ENCODE measurements around the gene ACVR1.
A peak's percentile ranks its signal among the peaks of the same experiment; 100 is the strongest.
"Not testable (repeated sequence)": the region's sequence is repeated elsewhere in the genome, so short reads cannot be mapped to it uniquely, and the experiment has no call there.

ACVR1 gene

GRCh38 chr2:157748371-157749142, 127.6 kb downstream of the ACVR1 start:
- DNase-seq: no peak

- no peak for DNase-seq
Measured at GRCh38 chr2:157747695-157748370, 128.3 kb downstream of the ACVR1 start.

- no peak for DNase-seq
Measured at GRCh38 chr2:157747280-157747679, 128.8 kb downstream of the ACVR1 start.

GRCh38 chr2:157746234-157746950, 129.7 kb downstream of the ACVR1 start:
- no peak for DNase-seq

- DNase-seq: no peak
Measured at GRCh38 chr2:157744571-157745076, 131.5 kb downstream of the ACVR1 start.

GRCh38 chr2:157743051-157743450, 133.1 kb downstream of the ACVR1 start:
- DNase-seq: no peak

GRCh38 chr2:157741819-157742484, 134.2 kb downstream of the ACVR1 start:
- no peak for DNase-seq

GRCh38 chr2:157737656-157738055, 138.5 kb downstream of the ACVR1 start:
- no peak for DNase-seq

- DNase-seq: no peak
Measured at GRCh38 chr2:157735532-157735931, 140.6 kb downstream of the ACVR1 start.

- no peak for DNase-seq
Measured at GRCh38 chr2:157733263-157733662, 142.9 kb downstream of the ACVR1 start.

GRCh38 chr2:157732596-157732995, 143.5 kb downstream of the ACVR1 start:
- no peak for DNase-seq

GRCh38 chr2:157727693-157728092, 148.4 kb downstream of the ACVR1 start:
- DNase-seq: no peak

- DNase-seq: no peak
Measured at GRCh38 chr2:157726946-157727345, 149.2 kb downstream of the ACVR1 start.

- DNase-seq: no peak
Measured at GRCh38 chr2:157725846-157726245, 150.3 kb downstream of the ACVR1 start.

GRCh38 chr2:157722580-157723234, 153.4 kb downstream of the ACVR1 start:
- peak in 1 of 2 experiments; percentile 3 for DNase-seq

- no peak for DNase-seq
Measured at GRCh38 chr2:157720504-157720903, 155.6 kb downstream of the ACVR1 start.

- not testable (repeated sequence) for DNase-seq
Measured at GRCh38 chr2:157704653-157705052, 171.5 kb downstream of the ACVR1 start.

GRCh38 chr2:157704148-157704547, 172.0 kb downstream of the ACVR1 start:
- DNase-seq: not testable (repeated sequence)

GRCh38 chr2:157699806-157700205, 176.3 kb downstream of the ACVR1 start:
- no peak for DNase-seq

GRCh38 chr2:157699009-157699408, 177.1 kb downstream of the ACVR1 start:
- no peak for DNase-seq

GRCh38 chr2:157698430-157698829, 177.7 kb downstream of the ACVR1 start:
- no peak for DNase-seq

- DNase-seq: no peak
Measured at GRCh38 chr2:157696036-157696435, 180.1 kb downstream of the ACVR1 start.
